CD4-positive, alpha-beta T cell treated with Interleukin-10 for 1 hour (primary cell): ENCODE results near the gene IFNLR1.

Source experiments
- DNase-seq: peaks from one replicate; pipeline ENCODE4 v3.0.0-alpha.2; 2020

The IFNLR1 gene

GRCh38 chr1:24205345-24206082 lies 18.4 kb upstream of the IFNLR1 start:
- no peak for DNase-seq

- no peak for DNase-seq
Measured at GRCh38 chr1:24204116-24204515, 17.0 kb upstream of the IFNLR1 start.

GRCh38 chr1:24203404-24203803 lies 16.3 kb upstream of the IFNLR1 start:
- DNase-seq: no peak

DNA sequence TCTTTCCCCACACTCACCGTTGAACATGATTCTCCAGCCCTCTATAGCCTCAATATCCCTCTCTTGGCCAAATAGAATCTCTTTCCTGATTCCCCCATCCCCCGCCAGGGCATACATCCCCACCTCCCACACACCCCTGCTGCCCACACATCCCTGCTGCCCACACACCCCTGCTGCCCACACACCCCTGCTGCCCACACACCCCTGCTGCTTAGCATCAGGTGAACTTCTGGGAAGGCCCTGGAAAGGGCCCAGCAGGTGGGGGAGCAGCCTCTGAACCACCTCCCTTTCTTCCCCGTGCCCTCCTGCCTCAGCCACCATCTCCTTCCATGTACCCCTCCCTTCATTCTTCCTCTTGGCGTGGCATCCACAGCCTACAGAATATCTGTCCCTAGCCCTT lies 15.9 kb upstream of the IFNLR1 start:
- no peak for DNase-seq

DNA sequence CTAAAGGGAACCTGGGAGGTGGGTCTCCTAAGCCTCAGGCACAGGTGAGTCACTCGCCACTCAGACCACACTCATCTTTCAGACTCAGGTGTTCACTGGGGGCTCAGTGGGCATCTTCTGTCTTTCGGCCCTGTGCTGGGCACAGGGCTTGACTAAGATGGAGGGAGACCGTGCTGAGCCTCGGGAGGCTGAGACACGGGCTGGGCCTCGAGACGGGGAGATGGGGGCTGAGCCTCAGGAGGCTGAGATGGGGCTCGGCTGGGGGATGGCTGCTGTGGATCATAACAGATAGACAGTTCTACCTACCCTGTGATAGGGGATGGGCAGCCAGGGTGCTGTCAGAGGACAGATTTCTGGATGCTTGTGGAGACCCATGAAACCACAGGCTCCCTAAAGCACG lies 15.5 kb upstream of the IFNLR1 start:
- DNase-seq: no peak

DNA sequence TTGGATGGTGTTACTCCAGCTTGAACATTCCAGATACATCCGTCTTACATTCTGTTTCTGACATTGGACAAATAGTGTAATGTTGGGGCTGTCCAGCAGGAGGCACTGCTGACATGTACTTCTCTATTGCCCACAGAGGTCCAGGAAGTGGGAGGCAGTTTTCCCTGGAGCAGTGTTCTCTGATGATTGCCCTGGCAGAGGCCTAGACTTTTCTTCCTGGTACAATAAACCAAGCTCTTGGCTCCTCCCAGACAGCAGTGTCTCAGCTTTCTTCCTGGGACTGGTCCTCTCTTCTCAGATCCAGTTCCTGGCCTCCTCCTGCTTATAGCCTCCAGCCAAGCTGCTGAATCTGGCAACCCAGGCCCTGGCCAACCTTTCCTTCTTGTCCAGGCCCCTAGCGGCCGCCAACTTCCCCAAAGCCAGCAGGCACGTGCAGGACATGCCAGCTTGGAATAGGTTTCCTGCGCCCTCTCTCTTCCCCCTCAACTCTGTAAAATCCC lies 14.9 kb upstream of the IFNLR1 start:
- peak; percentile 62 for DNase-seq

GRCh38 chr1:24199291-24199900 lies 12.3 kb upstream of the IFNLR1 start:
- DNase-seq: peak; percentile 83

DNA sequence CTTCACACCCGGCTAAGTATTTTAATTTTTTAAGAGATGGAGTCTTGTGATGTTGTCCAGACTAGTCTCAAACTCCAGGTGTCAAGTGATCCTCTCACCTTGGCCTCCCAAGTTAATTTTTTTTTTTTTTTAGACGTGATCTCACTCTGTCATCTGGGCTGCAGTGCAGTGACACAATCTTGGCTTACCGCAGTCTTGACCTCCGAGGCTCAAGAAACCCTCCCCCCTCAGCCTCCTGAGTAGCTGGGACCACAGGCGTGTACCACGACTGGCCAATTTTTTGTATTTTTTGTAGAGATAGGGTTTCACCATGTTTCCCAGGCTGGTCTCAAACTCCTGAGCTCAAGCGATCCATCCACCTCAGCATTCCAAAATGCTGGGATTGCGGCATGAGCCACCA lies 11.7 kb upstream of the IFNLR1 start:
- DNase-seq: no peak

DNA sequence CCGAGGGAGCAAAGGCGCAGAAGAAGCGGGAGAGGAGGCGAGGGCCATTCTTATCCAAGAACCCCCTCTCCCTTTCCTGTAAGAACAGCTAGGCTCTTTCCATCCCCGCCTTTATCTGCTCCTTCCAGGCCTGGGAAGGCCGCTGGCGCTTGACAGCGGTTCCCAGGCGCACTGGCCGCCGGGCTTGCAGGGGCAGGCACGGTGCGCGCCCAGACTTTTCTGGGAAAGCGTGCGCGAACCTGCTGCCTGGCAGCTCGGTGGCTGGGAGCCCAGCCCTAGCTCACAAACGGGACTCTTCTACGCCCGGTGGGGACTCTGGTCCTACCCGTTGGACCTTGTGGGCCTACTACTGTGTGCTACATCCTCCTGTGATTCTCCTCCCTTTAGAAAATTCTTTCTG lies 8.8 kb upstream of the IFNLR1 start:
- DNase-seq: no peak

DNA sequence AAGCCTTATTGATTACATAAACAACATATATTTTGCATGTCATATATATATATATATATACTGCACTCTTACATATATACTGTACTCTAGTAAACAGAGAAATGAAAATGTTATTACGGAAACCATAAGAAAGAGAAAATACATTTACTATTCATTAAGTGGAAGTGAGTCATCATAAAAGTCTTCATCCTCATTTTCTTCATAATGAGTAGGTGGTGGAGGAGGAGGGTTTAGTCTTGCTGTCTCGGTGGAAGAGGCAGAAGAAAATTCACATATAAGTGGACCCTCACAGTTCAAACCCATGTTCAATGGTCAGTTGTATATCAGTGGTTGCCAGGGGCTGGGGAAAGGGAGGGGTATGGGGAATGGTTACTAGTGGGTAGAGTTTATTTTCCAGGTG lies 8.0 kb upstream of the IFNLR1 start:
- no peak for DNase-seq

DNA sequence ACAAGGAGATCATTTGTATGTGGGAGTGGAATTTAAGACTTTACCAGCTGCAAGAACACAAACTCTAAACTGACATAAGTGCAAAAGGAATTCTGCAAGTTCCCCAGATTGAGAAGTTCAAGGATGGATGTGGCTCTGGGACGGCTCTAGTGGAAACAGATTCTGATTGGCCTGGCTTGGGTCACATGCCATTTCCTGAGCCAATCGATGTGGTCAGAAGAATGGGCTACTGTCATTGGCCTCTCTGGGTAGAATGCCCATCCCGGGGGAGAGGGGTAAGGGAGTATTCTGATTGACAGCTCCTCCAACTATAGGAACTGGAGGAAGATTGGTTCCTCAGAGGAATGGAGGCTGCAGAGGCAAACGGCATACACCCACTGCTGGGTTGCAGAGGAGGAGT lies 6.0 kb upstream of the IFNLR1 start:
- no peak for DNase-seq

- peak; percentile 25 for DNase-seq
Measured at GRCh38 chr1:24191860-24192259, 4.8 kb upstream of the IFNLR1 start.

- no peak for DNase-seq
Measured at GRCh38 chr1:24190983-24191461, 3.9 kb upstream of the IFNLR1 start.

GRCh38 chr1:24189528-24189927 lies 2.4 kb upstream of the IFNLR1 start:
- peak; percentile 30 for DNase-seq

DNA sequence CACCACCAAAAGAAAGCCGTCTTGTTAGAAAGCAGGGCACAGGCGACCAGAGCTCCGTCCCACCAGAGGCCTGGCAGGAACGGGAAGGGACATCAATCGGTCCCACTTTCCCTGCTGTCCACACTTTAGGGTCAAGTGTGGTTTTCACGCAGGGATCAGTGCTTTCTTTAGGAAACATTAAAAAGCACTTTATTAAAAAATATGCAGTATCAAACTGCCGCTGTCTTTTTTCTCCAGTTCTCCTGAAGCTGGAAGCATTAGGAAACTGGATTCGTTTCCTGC lies 437 bp downstream of the IFNLR1 start:
- DNase-seq: no peak

GRCh38 chr1:24186031-24186710 lies 918 bp downstream of the IFNLR1 start:
- DNase-seq: no peak

GRCh38 chr1:24185076-24185475 lies 2.0 kb downstream of the IFNLR1 start:
- DNase-seq: no peak

GRCh38 chr1:24182061-24182460 lies 5.0 kb downstream of the IFNLR1 start:
- no peak for DNase-seq

GRCh38 chr1:24181619-24182018 lies 5.5 kb downstream of the IFNLR1 start:
- no peak for DNase-seq

DNA sequence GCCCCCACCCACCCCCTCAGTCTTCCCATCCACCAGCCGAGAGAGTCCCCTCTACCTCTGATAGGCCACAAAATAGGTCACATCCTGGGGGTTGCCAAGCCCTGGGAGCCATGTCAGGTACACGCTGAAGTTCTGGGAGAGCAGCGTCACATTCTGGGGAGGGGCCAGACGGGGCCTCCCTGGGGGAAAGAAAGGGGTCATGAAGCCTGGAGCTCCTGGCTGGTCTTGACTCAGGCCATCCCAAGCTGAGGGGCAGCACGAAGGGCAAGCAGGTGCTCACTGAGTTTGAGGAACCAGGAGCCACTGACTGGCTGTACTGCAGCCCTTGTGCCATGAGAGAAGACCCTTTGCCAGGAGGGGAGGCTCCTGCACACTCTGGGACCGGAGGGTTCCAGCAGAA lies 6.4 kb downstream of the IFNLR1 start:
- DNase-seq: no peak

- no peak for DNase-seq
Measured at GRCh38 chr1:24179251-24179840, 7.7 kb downstream of the IFNLR1 start.

GRCh38 chr1:24178407-24178806 lies 8.7 kb downstream of the IFNLR1 start:
- no peak for DNase-seq

DNA sequence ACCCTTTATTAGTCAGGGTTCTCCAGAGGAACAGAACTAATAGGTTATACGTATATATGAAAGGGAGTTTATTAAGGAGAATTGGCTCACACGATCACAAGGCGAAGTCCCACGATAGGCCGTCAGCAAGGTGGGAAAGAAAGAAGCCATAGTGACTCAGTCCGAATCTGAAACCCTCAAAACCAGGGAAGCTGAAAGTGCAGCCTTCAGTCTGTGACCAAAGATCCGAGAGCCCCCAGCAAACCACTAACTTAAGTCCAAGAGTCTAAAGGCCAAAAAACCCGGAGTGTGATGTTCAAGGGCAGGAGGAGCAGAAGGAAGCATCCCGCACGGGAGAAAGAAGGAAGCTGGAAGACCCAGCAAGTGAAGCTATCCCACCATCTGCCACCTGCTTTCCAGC lies 9.9 kb downstream of the IFNLR1 start:
- DNase-seq: no peak
